Keratinocyte (primary cell): ENCODE measurements around the gene NFIC.

Experiments
- CTCF ChIP-seq, 3 experiments: IDR thresholded peaks in 1 of 3; conservative IDR thresholded peaks in 1 of 3; optimal IDR thresholded peaks in 1 of 3; 2 replicates in 2 of 3; 3 replicates in 1 of 3; pipeline versions ENCODE3 to v1.5.1; 2011; ENCODE audit warnings: low read length in 3 of 3, mild to moderate bottlenecking in 3 of 3, moderate library complexity in 2 of 3, control low read depth in 1 of 3, inconsistent platforms in 1 of 3; ENCODE audit not compliant: insufficient read depth in 2 of 3; ENCODE audit errors: extremely low read depth in 1 of 3
- EZH2 ChIP-seq: IDR thresholded peaks from one replicate; pipeline ENCODE4 v1.6.1; 2012; ENCODE audit warnings: inconsistent platforms, mild to moderate bottlenecking, low read length, moderate library complexity

- TF ChIP-seq CTCF (optimal IDR thresholded peaks at IDR 0.05 in 1 of 3, IDR thresholded peaks at IDR 0.05 in 1 of 3, conservative IDR thresholded peaks at IDR 0.05 in 1 of 3; ENCODE audit: extremely low read depth in 1 of 3, insufficient read depth in 2 of 3, low read length in 3 of 3), result no peak
- no peak for TF ChIP-seq EZH2
These were observed 88.4 kb downstream of the NFIC start for GRCh38 chr19:3454656-3455392.
